Panc1 (cell line): ENCODE data around the gene IDH2.

Source experiments
- CTCF ChIP-seq: fragments of 450-650 bp; IDR thresholded peaks from 2 replicates; pipeline ENCODE4 v1.5.1; 2017; ENCODE audit warnings: mild to moderate bottlenecking
- REST ChIP-seq, 2 experiments: IDR thresholded peaks; 2 replicates each; pipeline ENCODE4 v1.6.1; 2011 to 2012; ENCODE audit warnings: low read depth in 2 of 2, control low read depth in 1 of 2, low read length in 1 of 2, mild to moderate bottlenecking in 1 of 2, moderate library complexity in 1 of 2; ENCODE audit not compliant: insufficient read depth in 1 of 2

- TF ChIP-seq CTCF (no peak), REST (IDR thresholded peaks at IDR 0.05; ENCODE audit: insufficient read depth in 1 of 2, low read depth in 2 of 2, low read length in 1 of 2) (no peak)
Measured at GRCh38 chr15:90035840-90036230, 66.4 kb downstream of the IDH2 start.
